MM.1S (cell line): ENCODE measurements around the gene MAJIN.

Experiments used
- DNase-seq: peaks from one replicate; pipeline ENCODE4 v3.0.0-alpha.2; 2015
- H2AFZ ChIP-seq: fragments of 300-600 bp; sonication (generic); 2 replicates; pipeline ENCODE4 v1.6.0; 2016; ENCODE audit warnings: antibody characterized with exemption, low read length
- H3F3A ChIP-seq: fragments of 300-600 bp; sonication (generic); 2 replicates; pipeline ENCODE4 v1.6.1; 2016; ENCODE audit warnings: mild to moderate bottlenecking, antibody characterized with exemption, low read length, moderate library complexity, mixed read lengths; ENCODE audit not compliant: insufficient read depth
- H3K27ac ChIP-seq: fragments of 300-600 bp; sonication (generic); 2 replicates; pipeline ENCODE4 v1.5.1; 2016; ENCODE audit warnings: mild to moderate bottlenecking, low read length
- H3K27me3 ChIP-seq: fragments of 300-600 bp; sonication (generic); replicated peaks from 2 replicates; pipeline ENCODE4 v1.6.0; 2016; ENCODE audit warnings: low read length; ENCODE audit not compliant: insufficient read depth
- H3K36me3 ChIP-seq: fragments of 300-600 bp; sonication (generic); replicated peaks from 2 replicates; pipeline ENCODE4 v1.6.1; 2016; ENCODE audit warnings: mild to moderate bottlenecking, low read length, mixed read lengths; ENCODE audit not compliant: insufficient read depth
- H3K4me1 ChIP-seq: fragments of 300-600 bp; sonication (generic); 2 replicates; pipeline ENCODE4 v1.6.1; 2016; ENCODE audit warnings: low read length, mixed read lengths
- H3K4me2 ChIP-seq: fragments of 300-600 bp; sonication (generic); 2 replicates; pipeline ENCODE4 v1.6.0; 2016; ENCODE audit warnings: low read depth, low read length
- H3K4me3 ChIP-seq: fragments of 300-600 bp; sonication (generic); 2 replicates; pipeline ENCODE4 v1.5.1; 2016; ENCODE audit warnings: low read length, mixed read lengths
- H3K79me2 ChIP-seq: fragments of 300-600 bp; sonication (generic); 2 replicates; pipeline ENCODE4 v1.6.1; 2016; ENCODE audit warnings: mixed run types, low read length, mixed read lengths
- H3K9ac ChIP-seq: fragments of 300-600 bp; sonication (generic); 2 replicates; pipeline ENCODE4 v1.6.1; 2016; ENCODE audit warnings: low read length, mixed read lengths
- H3K9me2 ChIP-seq: fragments of 300-600 bp; sonication (generic); replicated peaks from 2 replicates; pipeline ENCODE4 v1.6.1; 2016; ENCODE audit warnings: mild to moderate bottlenecking, low read length, mixed read lengths; ENCODE audit not compliant: insufficient read depth
- H3K9me3 ChIP-seq: fragments of 300-600 bp; sonication (generic); replicated peaks from 2 replicates; pipeline ENCODE4 v1.6.1; 2016; ENCODE audit warnings: mild to moderate bottlenecking, low read length, mixed read lengths; ENCODE audit not compliant: insufficient read depth
- H4K20me1 ChIP-seq: fragments of 300-600 bp; sonication (generic); 2 replicates; pipeline ENCODE4 v1.6.1; 2016; ENCODE audit warnings: mild to moderate bottlenecking, low read length, moderate library complexity, mixed read lengths; ENCODE audit not compliant: insufficient read depth
- EZH2 ChIP-seq: fragments of 300-600 bp; sonication (generic); optimal IDR thresholded peaks from 2 replicates; pipeline ENCODE3; 2017; ENCODE audit warnings: low read depth, mild to moderate bottlenecking, antibody characterized with exemption, low read length, mixed read lengths
- EZH2phosphoT487 ChIP-seq: fragments of 300-600 bp; sonication (generic); IDR thresholded peaks from 2 replicates; pipeline ENCODE4 v1.6.1; 2018; ENCODE audit warnings: antibody characterized with exemption, low read length
- TF ChIP-seq, protein P1 (sequence below): fragments of 300-600 bp; sonication (generic); IDR thresholded peaks from 2 replicates; pipeline ENCODE4 v1.5.1; 2016; ENCODE audit warnings: antibody characterized with exemption, low read length, mixed read lengths

MAJIN gene

DNA sequence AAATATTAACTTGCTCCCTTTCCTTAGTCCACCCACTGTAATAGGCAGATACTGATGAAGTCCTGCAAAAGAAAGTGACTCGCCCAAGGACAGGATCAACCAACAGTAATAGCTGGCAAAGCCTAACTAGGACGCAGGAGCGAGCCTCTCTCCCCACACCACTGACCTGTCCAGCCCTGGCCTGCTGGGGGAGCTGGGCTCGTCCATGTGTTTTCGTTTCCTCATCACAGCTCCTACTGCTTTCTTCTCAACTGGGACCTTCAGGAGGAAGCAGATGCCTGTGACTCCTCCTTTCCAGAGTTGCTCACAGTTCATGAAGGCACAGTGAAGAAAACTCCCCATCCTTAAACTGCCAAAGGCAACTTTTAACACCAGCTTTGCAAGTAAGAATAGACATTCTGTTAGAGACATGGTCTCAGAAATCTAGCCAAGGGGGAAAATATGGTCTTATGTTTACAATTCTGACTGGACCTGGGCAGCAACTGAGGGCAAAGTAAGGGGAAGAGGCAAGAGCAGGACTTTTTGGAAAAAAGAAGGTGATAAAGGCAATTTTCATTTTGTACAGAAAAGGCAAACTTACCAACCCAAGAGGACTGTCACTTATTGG is 24.6 kb downstream of the MAJIN start:
- Histone ChIP-seq H3K4me3 (no peak overlapping the region), H3K27me3 (no peaks in the 10 kb centered on the region), H3K9ac (no peak overlapping the region), H3K36me3 (no peaks in the 10 kb centered on the region), H2AFZ (no peak overlapping the region), H3K4me2 (no peak overlapping the region), H3K9me2 (no peaks in the 10 kb centered on the region), H3K27ac (no peak overlapping the region), H3K9me3 (no peaks in the 10 kb centered on the region), H3K4me1 (no peaks in the 10 kb centered on the region), H3K79me2 (no peaks in the 10 kb centered on the region), H4K20me1 (no peaks in the 10 kb centered on the region), H3F3A (no peaks in the 10 kb centered on the region)
- TF ChIP-seq, protein P1, sequence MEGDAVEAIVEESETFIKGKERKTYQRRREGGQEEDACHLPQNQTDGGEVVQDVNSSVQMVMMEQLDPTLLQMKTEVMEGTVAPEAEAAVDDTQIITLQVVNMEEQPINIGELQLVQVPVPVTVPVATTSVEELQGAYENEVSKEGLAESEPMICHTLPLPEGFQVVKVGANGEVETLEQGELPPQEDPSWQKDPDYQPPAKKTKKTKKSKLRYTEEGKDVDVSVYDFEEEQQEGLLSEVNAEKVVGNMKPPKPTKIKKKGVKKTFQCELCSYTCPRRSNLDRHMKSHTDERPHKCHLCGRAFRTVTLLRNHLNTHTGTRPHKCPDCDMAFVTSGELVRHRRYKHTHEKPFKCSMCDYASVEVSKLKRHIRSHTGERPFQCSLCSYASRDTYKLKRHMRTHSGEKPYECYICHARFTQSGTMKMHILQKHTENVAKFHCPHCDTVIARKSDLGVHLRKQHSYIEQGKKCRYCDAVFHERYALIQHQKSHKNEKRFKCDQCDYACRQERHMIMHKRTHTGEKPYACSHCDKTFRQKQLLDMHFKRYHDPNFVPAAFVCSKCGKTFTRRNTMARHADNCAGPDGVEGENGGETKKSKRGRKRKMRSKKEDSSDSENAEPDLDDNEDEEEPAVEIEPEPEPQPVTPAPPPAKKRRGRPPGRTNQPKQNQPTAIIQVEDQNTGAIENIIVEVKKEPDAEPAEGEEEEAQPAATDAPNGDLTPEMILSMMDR = no peak
- TF ChIP-seq EZH2 (no peak), EZH2phosphoT487 (no peak)
- no peak for DNase-seq

- no peak overlapping the region for H3K4me2 ChIP-seq
- no peaks in the 10 kb centered on the region for H3K9me3 ChIP-seq
- TF ChIP-seq, protein P1 = no peak
- TF ChIP-seq EZH2phosphoT487 (no peak), EZH2 (no peak)
- no peak overlapping the region for H2AFZ ChIP-seq
- no peak for DNase-seq
- no peaks in the 10 kb centered on the region for H3F3A ChIP-seq
- H3K27ac ChIP-seq = no peak overlapping the region
- no peak overlapping the region for H3K9ac ChIP-seq
- H3K9me2 ChIP-seq = no peaks in the 10 kb centered on the region
- H3K4me1 ChIP-seq = no peaks in the 10 kb centered on the region
- H4K20me1 ChIP-seq = no peaks in the 10 kb centered on the region
- no peaks in the 10 kb centered on the region for H3K79me2 ChIP-seq
- H3K4me3 ChIP-seq = no peak overlapping the region
- no peaks in the 10 kb centered on the region for H3K36me3 ChIP-seq
- H3K27me3 ChIP-seq = no peaks in the 10 kb centered on the region
Observed at GRCh38 chr11:64936539-64936938, 35.4 kb downstream of the MAJIN start.

GRCh38 chr11:64935359-64936081 is 36.4 kb downstream of the MAJIN start, which contains the start of gene GPHA2:
GPHA2 (minus strand) TSS chr11:64935893; CDS start chr11:64935460, 433 bp downstream.
- Histone ChIP-seq H3K9ac (no peak within 1 kb of the TSS), H3K27ac (no peak within 1 kb of the TSS)

More at GRCh38 chr11:64935359-64936081, 36.4 kb downstream of the MAJIN start, which contains the start of gene GPHA2:
- Histone ChIP-seq H3K79me2 (no peaks in the 10 kb centered on the region), H3K36me3 (no peaks in the 10 kb centered on the region), H3K4me2 (no peak within 1 kb of the TSS), H3K4me3 (no peak within 1 kb of the TSS), H3K27me3 (no peaks in the 10 kb centered on the region), H2AFZ (no peak within 1 kb of the TSS), H3F3A (no peaks in the 10 kb centered on the region), H3K9me3 (no peaks in the 10 kb centered on the region), H3K4me1 (no peaks in the 10 kb centered on the region), H3K9me2 (no peaks in the 10 kb centered on the region), H4K20me1 (no peaks in the 10 kb centered on the region)
- TF ChIP-seq, protein P1 = no peak
- TF ChIP-seq EZH2 = no peak
- no peak for TF ChIP-seq EZH2phosphoT487
- no peak for DNase-seq
